AG09309 (cell line): Measurements from ENCODE around the gene TMPO.
"Not testable (repeated sequence)": the region's sequence is repeated elsewhere in the genome, so short reads cannot be mapped to it uniquely, and the experiment has no call there.

Experiments
- DNase-seq: peaks from one replicate; pipeline ENCODE4 v3.0.0-alpha.2; 2010; ENCODE audit warnings: low read depth
- H3K4me3 ChIP-seq: 2 replicates; pipeline ENCODE4 v1.5.1; 2011; ENCODE audit warnings: mild to moderate bottlenecking, low read depth, low read length, moderate library complexity; ENCODE audit not compliant: control insufficient read depth
- CTCF ChIP-seq: IDR thresholded peaks from 2 replicates; pipeline ENCODE4 v1.5.1; 2011; ENCODE audit warnings: mild to moderate bottlenecking, low read depth, low read length, inconsistent platforms; ENCODE audit not compliant: insufficient read depth, control insufficient read depth; ENCODE audit errors: missing control alignments

Gene TMPO

GRCh38 chr12:98471085-98471484 is 44.3 kb upstream of the TMPO start:
- DNase-seq: no peak
- H3K4me3 ChIP-seq: no peak overlapping the region

GRCh38 chr12:98475565-98475908 is 39.9 kb upstream of the TMPO start:
- no peak for DNase-seq
- no peak overlapping the region for H3K4me3 ChIP-seq
- no peak for TF ChIP-seq CTCF

More at GRCh38 chr12:98471085-98471484, 44.3 kb upstream of the TMPO start:
- no peak for TF ChIP-seq CTCF

- TF ChIP-seq CTCF: no peak
- no peak overlapping the region for H3K4me3 ChIP-seq
- DNase-seq: no peak
Observed at GRCh38 chr12:98478606-98479005, 36.8 kb upstream of the TMPO start.

DNA sequence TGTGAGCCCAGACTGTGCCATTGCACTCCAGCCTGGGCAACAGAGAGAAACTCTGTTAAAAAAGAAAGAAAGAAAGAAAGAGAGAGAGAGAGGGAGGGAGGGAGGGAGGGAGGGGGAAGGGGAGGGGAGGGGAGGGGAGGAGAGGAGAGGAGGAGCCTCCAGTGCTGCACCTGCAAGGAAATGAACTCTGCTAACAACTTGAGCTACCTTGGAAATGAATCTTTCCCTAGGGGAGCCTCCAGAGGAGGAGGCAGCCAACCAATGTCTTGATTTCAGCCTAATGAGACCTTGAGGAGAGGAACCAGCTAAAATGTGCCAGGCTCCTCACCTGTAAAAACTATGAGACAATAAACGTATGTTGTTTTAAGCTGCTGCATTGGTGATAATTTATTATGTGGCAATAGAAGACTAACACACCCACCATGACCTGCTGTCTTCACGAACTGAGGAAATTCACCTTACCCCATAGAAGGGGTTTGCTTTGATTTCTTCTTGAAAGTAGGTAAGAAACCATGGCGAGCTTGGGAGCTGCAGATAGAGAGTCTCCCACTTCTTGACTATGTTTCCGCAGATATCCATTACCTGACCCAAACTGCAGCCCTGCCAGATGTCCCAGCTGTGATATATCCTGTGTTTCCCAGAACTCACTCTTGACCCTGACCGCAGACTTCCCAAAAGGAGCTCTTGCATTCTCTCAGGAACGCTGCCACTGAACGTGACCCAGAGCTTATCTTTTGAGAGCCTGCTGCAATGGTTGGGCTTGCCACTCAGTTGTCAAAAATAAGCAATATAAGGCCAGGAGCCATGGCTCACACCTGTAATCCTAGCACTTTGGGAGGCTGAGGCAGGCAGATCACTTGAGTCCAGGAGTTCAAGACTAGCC is 31.5 kb upstream of the TMPO start:
- DNase-seq: no peak
- no peak overlapping the region for H3K4me3 ChIP-seq
- no peak for TF ChIP-seq CTCF

DNA sequence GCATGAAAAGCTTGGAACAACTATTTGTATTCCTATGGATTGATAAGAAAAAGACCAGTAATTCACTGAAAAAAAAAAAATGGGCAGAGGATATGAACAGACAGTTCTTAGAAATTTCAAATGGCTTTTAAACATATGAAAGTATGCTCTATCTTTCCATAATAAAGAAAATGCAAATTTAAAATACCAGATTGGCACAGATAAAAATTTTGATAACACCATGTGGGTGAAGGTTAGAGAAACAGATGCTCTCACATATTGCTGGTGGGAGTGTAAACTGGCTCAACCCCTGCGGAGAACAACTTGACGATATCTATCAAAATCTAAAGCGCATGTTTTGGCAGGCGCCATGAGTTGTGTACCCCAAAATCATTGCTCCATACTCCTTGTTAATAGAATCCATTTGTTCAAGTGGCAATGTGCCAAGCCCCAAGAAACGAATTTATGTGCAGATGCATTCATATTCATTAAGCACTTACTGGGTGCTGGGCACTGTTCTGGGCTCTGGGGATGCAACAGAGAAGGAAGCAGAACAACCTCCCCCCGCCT is 29.5 kb upstream of the TMPO start:
- no peak for TF ChIP-seq CTCF

GRCh38 chr12:98488416-98488815 is 27.0 kb upstream of the TMPO start:
- not testable (repeated sequence) for DNase-seq, H3K4me3 ChIP-seq

More for the DNA sequence above, 29.5 kb upstream of the TMPO start:
- H3K4me3 ChIP-seq: no peak overlapping the region
- no peak for DNase-seq

DNA sequence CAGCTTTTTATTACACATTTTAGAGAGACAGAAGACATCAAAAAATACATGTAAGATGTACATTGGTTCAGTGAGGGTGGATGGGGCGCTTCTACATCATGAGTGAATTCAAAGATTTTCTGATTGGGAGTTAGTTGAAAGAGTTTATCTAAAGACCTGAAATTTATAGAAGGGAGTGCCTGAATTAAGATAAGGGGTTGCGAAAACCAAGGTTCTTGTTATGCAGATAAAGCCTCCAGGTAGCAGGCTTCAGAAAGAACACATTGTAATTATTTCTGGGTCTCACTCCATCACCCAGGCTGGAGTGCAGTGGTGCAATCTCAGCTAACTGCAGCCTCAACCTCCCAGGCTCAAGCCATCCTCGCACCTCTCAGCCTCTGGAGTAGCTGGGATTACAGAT is 26.2 kb upstream of the TMPO start:
- no peak for TF ChIP-seq CTCF
- H3K4me3 ChIP-seq: no peak overlapping the region
- no peak for DNase-seq
